Metanephros (tissue), 2 donors: Measurements from ENCODE around the gene AHR. TPM values are rescaled to one million over a fixed set of nuclear protein-coding genes. Genes with fewer than 3 reads are reported as not detected.

Experiments
- small RNA-seq: library from RNA; depleted of rRNA; stranded (forward); fragments of <200 nt; gene quantifications from one replicate; pipeline ENCODE3, GENCODE V24; 2014; ENCODE audit warnings: low replicate concordance
- total RNA-seq: library from RNA; depleted of rRNA; stranded (reverse); fragments of >200 nt; gene quantifications from one replicate; pipeline ENCODE4 v1.2.3, GENCODE V29; 2014

AHR gene
- total RNA-seq: 69.7 TPM

GRCh38 chr7:17298102-17298839 lies at the start of gene AHR:
Gene AHR, plus strand, starts transcription at chr7:17298652. Its CDS starts 613 bp downstream, at chr7:17299265.

Small RNAs within 50 kb of the gene (small RNA-seq; reads per million reads assigned to genes)
- not detected for gene RF00092
